Adrenal gland (tissue), 12 donors: Measurements from ENCODE around the gene SNRNP48. TPM values are rescaled to one million over a fixed set of nuclear protein-coding genes. Genes with fewer than 3 reads are reported as not detected.

ENCODE experiments used
- DNase-seq, 7 donors: peaks; one replicate each; pipeline ENCODE4 v3.0.0-alpha.2; 2019 to 2020
- H3K27ac ChIP-seq, 5 donors: fragments of 200-600 bp; sonication (generic) in 4 of 5; 1 replicate in 3 of 5; 2 replicates in 2 of 5; pipeline versions ENCODE4 v1.5.1 to v1.8.0; 2016 to 2020; ENCODE audit warnings: mild to moderate bottlenecking in 1 of 5
- H3K27me3 ChIP-seq: fragments of 200-600 bp; 2 replicates; pipeline ENCODE4 v1.8.0; 2021
- H3K36me3 ChIP-seq, 2 donors: fragments of 200-600 bp; replicated peaks in 1 of 2; 1 replicate in 1 of 2; 2 replicates in 1 of 2; pipeline versions ENCODE4 v1.5.1 to v1.8.0; 2018 to 2022
- H3K4me1 ChIP-seq, 2 donors: fragments of 200-600 bp; replicated peaks in 1 of 2; 1 replicate in 1 of 2; 2 replicates in 1 of 2; pipeline versions ENCODE4 v1.5.1 to v1.8.0; 2018 to 2021
- H3K4me3 ChIP-seq, 4 donors: fragments of 200-600 bp; sonication (generic) in 3 of 4; one replicate each; pipeline ENCODE4 v1.5.1; 2016 to 2018
- H3K9me3 ChIP-seq, 3 donors: fragments of 200-600 bp; sonication (generic) in 1 of 3; replicated peaks in 1 of 3; 1 replicate in 2 of 3; 2 replicates in 1 of 3; pipeline versions ENCODE4 v1.5.1 to v1.8.0; 2016 to 2021
- POLR2A ChIP-seq, 2 donors: fragments of 450-650 bp; IDR thresholded peaks; one replicate each; pipeline ENCODE4 v1.6.1; 2017; ENCODE audit warnings: antibody characterized with exemption in 2 of 2, mild to moderate bottlenecking in 2 of 2, moderate library complexity in 1 of 2
- WGBS, 4 donors: extraction: QIAGEN DNeasy Blood & Tissue Kit in 2 of 4; methylation state at CpG; one replicate each; pipeline versions ENCODE4 v1.1.5 to v1.1.7; 2013 to 2017; 5-methylcytosine and 5-hydroxymethylcytosine counted together
- intact Hi-C, 2 donors: fragments of 100-400 bp; cut with DNase I; formaldehyde crosslinking; loops; one replicate each; pipeline versions ENCODE4 v1.14.1 to v1.15.0; 2022 to 2023
- polyA plus RNA-seq, 3 donors: library from polyadenylated mRNA; stranded (reverse); fragments of 200-250 nt in 2 of 3; fragments of 350-450 nt in 1 of 3; fragmentation: Illumina TruSeq in 1 of 3; extraction: RNeasy Lipid Tissue Mini Kit (QIAGEN cat#74804) in 1 of 3; gene quantifications; one replicate each; pipeline ENCODE4 v1.2.3, GENCODE V29; 2013 to 2014
- total RNA-seq, 9 donors: library from RNA; depleted of rRNA in 4 of 9; stranded (reverse); fragments of >200 nt in 4 of 9; fragments of 120-200 nt in 1 of 9; fragmentation: NEBNext Ultra II Directional in 1 of 9; extraction: Animal tissue kit (Norgen Biotek cat#: 25700) in 1 of 9; gene quantifications; one replicate each; pipeline versions ENCODE4 v1.1.0 to v1.2.4, GENCODE V29; 2013 to 2023
- TF ChIP-seq, protein P1 (sequence below), 6 experiments: fragments of 450-650 bp in 4 of 6; fragments of 200-600 bp in 2 of 6; sonication (generic) in 1 of 6; IDR thresholded peaks; 1 replicate in 5 of 6; 2 replicates in 1 of 6; pipeline versions ENCODE4 v1.5.1 to v1.8.0; 2016 to 2021; ENCODE audit warnings: antibody characterized with exemption in 6 of 6, mild to moderate bottlenecking in 2 of 6, moderate library complexity in 1 of 6
- donor health status: healthy with polysubstance abuse.
- donor health status: Bipolar disorder and iron deficiency.
- donor health status: DM: yes; HTN: yes; CAD: no.
- donor health status: DM: no; HTN: no; CAD: no.
- donor health status: DM: no; HTN: no; CAD: no.
- donor health status: DM: yes; HTN: yes; CAD: no.

SNRNP48 gene
- total and polyA plus RNA-seq, 12 donors, result 2.5 to 13.1 (median 8.9) TPM

DNA sequence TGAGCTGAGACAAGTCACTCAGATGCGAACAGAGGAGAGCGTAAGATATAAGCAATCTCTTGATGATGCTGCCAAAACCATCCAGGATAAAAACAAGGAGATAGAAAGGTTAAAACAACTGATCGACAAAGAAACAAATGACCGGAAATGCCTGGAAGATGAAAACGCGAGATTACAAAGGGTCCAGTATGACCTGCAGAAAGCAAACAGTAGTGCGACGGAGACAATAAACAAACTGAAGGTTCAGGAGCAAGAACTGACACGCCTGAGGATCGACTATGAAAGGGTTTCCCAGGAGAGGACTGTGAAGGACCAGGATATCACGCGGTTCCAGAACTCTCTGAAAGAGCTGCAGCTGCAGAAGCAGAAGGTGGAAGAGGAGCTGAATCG lies 9.5 kb upstream of the SNRNP48 start:
- peaks cover 0 to 5% of the 10 kb centered on the region in 2 donors for H3K36me3 ChIP-seq
- no peaks in the 10 kb centered on the region for H3K9me3 ChIP-seq
- WGBS, 4 donors, result 88 to 94% (median 93%) methylated on average over 13 of the region's 13 CpGs
- intact Hi-C loops, result no loop called here
- H3K4me3 ChIP-seq, result no peak overlapping the region
- H3K27ac ChIP-seq, result no peak overlapping the region
- no peak for DNase-seq
- no peaks in the 10 kb centered on the region for H3K4me1 ChIP-seq
- H3K27me3 ChIP-seq, result no peaks in the 10 kb centered on the region
- TF ChIP-seq POLR2A (IDR thresholded peaks at IDR 0.05), result no peak
- TF ChIP-seq, protein P1, sequence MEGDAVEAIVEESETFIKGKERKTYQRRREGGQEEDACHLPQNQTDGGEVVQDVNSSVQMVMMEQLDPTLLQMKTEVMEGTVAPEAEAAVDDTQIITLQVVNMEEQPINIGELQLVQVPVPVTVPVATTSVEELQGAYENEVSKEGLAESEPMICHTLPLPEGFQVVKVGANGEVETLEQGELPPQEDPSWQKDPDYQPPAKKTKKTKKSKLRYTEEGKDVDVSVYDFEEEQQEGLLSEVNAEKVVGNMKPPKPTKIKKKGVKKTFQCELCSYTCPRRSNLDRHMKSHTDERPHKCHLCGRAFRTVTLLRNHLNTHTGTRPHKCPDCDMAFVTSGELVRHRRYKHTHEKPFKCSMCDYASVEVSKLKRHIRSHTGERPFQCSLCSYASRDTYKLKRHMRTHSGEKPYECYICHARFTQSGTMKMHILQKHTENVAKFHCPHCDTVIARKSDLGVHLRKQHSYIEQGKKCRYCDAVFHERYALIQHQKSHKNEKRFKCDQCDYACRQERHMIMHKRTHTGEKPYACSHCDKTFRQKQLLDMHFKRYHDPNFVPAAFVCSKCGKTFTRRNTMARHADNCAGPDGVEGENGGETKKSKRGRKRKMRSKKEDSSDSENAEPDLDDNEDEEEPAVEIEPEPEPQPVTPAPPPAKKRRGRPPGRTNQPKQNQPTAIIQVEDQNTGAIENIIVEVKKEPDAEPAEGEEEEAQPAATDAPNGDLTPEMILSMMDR (IDR thresholded peaks at IDR 0.05), result no peak

DNA sequence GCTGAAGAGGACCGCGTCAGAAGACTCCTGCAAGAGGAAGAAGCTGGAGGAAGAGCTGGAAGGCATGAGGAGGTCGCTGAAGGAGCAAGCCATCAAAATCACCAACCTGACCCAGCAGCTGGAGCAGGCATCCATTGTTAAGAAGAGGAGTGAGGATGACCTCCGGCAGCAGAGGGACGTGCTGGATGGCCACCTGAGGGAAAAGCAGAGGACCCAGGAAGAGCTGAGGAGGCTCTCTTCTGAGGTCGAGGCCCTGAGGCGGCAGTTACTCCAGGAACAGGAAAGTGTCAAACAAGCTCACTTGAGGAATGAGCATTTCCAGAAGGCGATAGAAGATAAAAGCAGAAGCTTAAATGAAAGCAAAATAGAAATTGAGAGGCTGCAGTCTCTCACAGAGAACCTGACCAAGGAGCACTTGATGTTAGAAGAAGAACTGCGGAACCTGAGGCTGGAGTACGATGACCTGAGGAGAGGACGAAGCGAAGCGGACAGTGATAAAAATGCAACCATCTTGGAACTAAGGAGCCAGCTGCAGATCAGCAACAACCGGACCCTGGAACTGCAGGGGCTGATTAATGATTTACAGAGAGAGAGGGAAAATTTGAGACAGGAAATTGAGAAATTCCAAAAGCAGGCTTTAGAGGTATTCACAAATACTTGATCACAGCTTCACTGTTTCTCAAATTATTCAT lies 8.9 kb upstream of the SNRNP48 start:
- no peak overlapping the region for H3K27ac ChIP-seq
- no peaks in the 10 kb centered on the region for H3K27me3 ChIP-seq
- TF ChIP-seq POLR2A (IDR thresholded peaks at IDR 0.05), result no peak
- TF ChIP-seq, protein P1 (IDR thresholded peaks at IDR 0.05), result no peak
- H3K4me3 ChIP-seq, result no peak overlapping the region
- intact Hi-C loops, result no loop called here
- 82 to 88% (median 86%) methylated on average over 14 of the region's 14 CpGs for WGBS, 4 donors
- DNase-seq, result no peak
- no peaks in the 10 kb centered on the region for H3K9me3 ChIP-seq
- H3K4me1 ChIP-seq, result no peaks in the 10 kb centered on the region
- peaks cover 0 to 5% of the 10 kb centered on the region in 2 donors for H3K36me3 ChIP-seq

DNA sequence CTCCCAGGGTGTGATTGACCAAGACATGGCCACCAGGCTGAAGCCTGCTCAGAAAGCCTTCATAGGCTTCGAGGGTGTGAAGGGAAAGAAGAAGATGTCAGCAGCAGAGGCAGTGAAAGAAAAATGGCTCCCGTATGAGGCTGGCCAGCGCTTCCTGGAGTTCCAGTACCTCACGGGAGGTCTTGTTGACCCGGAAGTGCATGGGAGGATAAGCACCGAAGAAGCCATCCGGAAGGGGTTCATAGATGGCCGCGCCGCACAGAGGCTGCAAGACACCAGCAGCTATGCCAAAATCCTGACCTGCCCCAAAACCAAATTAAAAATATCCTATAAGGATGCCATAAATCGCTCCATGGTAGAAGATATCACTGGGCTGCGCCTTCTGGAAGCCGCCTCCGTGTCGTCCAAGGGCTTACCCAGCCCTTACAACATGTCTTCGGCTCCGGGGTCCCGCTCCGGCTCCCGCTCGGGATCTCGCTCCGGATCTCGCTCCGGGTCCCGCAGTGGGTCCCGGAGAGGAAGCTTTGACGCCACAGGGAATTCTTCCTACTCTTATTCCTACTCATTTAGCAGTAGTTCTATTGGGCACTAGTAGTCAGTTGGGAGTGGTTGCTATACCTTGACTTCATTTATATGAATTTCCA lies 4.6 kb upstream of the SNRNP48 start:
- WGBS, 4 donors, result 96 to 99% (median 97%) methylated on average over 28 of the region's 28 CpGs
- H3K36me3 ChIP-seq, result peaks cover 0 to 5% of the 10 kb centered on the region in 2 donors
- no peak for DNase-seq
- no peak overlapping the region for H3K27ac ChIP-seq
- intact Hi-C loops, result no loop called here
- H3K4me3 ChIP-seq, result no peak overlapping the region
- TF ChIP-seq, protein P1 (IDR thresholded peaks at IDR 0.05), result no peak
- no peak for TF ChIP-seq POLR2A (IDR thresholded peaks at IDR 0.05)
- peaks cover 4 to 8% of the 10 kb centered on the region in 2 donors for H3K4me1 ChIP-seq
- H3K27me3 ChIP-seq, result no peaks in the 10 kb centered on the region
- no peaks in the 10 kb centered on the region for H3K9me3 ChIP-seq

DNA sequence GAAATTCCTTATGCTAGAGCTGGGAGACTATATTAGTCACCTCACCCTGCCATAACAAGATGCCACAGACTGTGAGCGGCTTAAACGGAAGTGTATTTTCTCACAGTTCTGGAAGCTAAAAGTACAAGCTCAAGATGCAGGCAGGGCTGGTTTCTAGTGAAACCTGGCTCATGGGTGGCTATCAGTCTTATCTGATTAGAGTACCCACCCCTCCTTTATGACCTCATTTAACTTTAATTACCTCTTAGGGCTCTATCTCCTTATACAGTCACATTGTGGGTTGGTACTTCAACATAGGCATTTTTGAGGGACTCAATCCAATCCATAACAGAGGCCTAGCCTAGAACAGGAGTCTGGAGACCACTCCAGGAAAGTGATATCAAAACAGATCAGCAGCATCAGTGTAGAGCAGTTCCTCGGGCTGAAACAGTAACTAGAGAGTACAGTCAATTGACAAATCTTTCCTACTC lies 2.3 kb upstream of the SNRNP48 start:
- intact Hi-C loops, result no loop called here
- H3K4me1 ChIP-seq, result peaks cover 13 to 26% of the 10 kb centered on the region in 2 donors
- H3K27ac ChIP-seq, result no peak overlapping the region
- peaks cover 0 to 4% of the 10 kb centered on the region in 2 donors for H3K36me3 ChIP-seq
- DNase-seq, result no peak
- 64 to 80% (median 70%) methylated on average over 2 to 3 of the region's 3 CpGs for WGBS, 4 donors
- no peak overlapping the region for H3K4me3 ChIP-seq
- H3K27me3 ChIP-seq, result no peaks in the 10 kb centered on the region
- TF ChIP-seq, protein P1 (IDR thresholded peaks at IDR 0.05), result no peak
- no peak for TF ChIP-seq POLR2A (IDR thresholded peaks at IDR 0.05)
- H3K9me3 ChIP-seq, result no peaks in the 10 kb centered on the region
